CD4-positive, alpha-beta memory T cell (primary cell): ENCODE data around the gene NFAT5. TPM values are rescaled to one million over a fixed set of nuclear protein-coding genes. Genes with fewer than 3 reads are reported as not detected.

Experiments used
- CTCF ChIA-PET: fragments of 350-600 bp; sonication (Branson Sonifier 250); formaldehyde crosslinking; loops from one replicate; lab custom pipeline; 2021; ENCODE audit warnings: inconsistent platforms; ENCODE audit not compliant: partially characterized antibody; lab: Charles Lee
- POLR2A ChIA-PET: fragments of 350-600 bp; sonication (Branson Sonifier 250); formaldehyde crosslinking; loops from one replicate; lab custom pipeline; 2021; ENCODE audit not compliant: partially characterized antibody; lab: Charles Lee
- DNase-seq, 5 donors: peaks; one replicate each; pipeline versions ENCODE4 v3.0.0 to v3.0.0-alpha.2; 2020 to 2022; ENCODE audit warnings: mixed read lengths in 1 of 5
- H3K27ac ChIP-seq: one replicate; pipeline ENCODE4 v1.7.0; 2013; ENCODE audit warnings: low read depth, low read length
- H3K27me3 ChIP-seq: 2 replicates; pipeline ENCODE4 v1.7.0; 2013; ENCODE audit warnings: mild to moderate bottlenecking, low read length, moderate library complexity; ENCODE audit not compliant: insufficient read depth
- H3K36me3 ChIP-seq: 2 replicates; pipeline ENCODE4 v1.7.0; 2013; ENCODE audit warnings: mild to moderate bottlenecking, low read length, moderate library complexity; ENCODE audit not compliant: insufficient read depth
- H3K4me1 ChIP-seq: 2 replicates; pipeline ENCODE4 v1.7.0; 2013; ENCODE audit warnings: mild to moderate bottlenecking, low read length, moderate library complexity; ENCODE audit not compliant: insufficient read depth
- H3K4me3 ChIP-seq, 2 donors: one replicate each; pipeline ENCODE4 v1.7.0; 2013; ENCODE audit warnings: low read length in 2 of 2, mild to moderate bottlenecking in 1 of 2
- H3K9me3 ChIP-seq, 2 donors: one replicate each; pipeline ENCODE4 v1.7.0; 2013; ENCODE audit warnings: low read length in 2 of 2, control low read depth in 1 of 2; ENCODE audit not compliant: control insufficient read depth in 1 of 2
- H3K27ac Mint-ChIP-seq, 7 donors: one replicate each; pipeline ENCODE4 v1.8.0; 2020 to 2021; ENCODE audit warnings: mixed read lengths in 7 of 7, mild to moderate bottlenecking in 6 of 7, inconsistent platforms in 3 of 7, moderate library complexity in 3 of 7
- H3K27me3 Mint-ChIP-seq, 2 donors: one replicate each; pipeline ENCODE4 v1.8.0; 2020 to 2021; ENCODE audit warnings: mixed read lengths in 2 of 2
- H3K36me3 Mint-ChIP-seq, 2 donors: one replicate each; pipeline ENCODE4 v1.8.0; 2020 to 2021; ENCODE audit warnings: mixed read lengths in 2 of 2, inconsistent platforms in 1 of 2, mild to moderate bottlenecking in 1 of 2
- H3K4me1 Mint-ChIP-seq, 4 donors: one replicate each; pipeline ENCODE4 v1.8.0; 2020 to 2021; ENCODE audit warnings: mixed read lengths in 4 of 4, mild to moderate bottlenecking in 1 of 4
- H3K4me3 Mint-ChIP-seq, 8 donors: one replicate each; pipeline ENCODE4 v1.8.0; 2020 to 2021; ENCODE audit warnings: mixed read lengths in 8 of 8, mild to moderate bottlenecking in 7 of 8, moderate library complexity in 6 of 8, inconsistent platforms in 3 of 8
- H3K9me3 Mint-ChIP-seq, 8 donors: one replicate each; pipeline ENCODE4 v1.8.0; 2020 to 2021; ENCODE audit warnings: mixed read lengths in 8 of 8, mild to moderate bottlenecking in 5 of 8, inconsistent platforms in 3 of 8, moderate library complexity in 1 of 8
- intact Hi-C: fragments of 100-400 bp; cut with micrococcal nuclease; formaldehyde crosslinking; loops from one replicate; pipeline ENCODE4 v1.15.1; 2023
- polyA plus RNA-seq, 2 donors: library from polyadenylated mRNA; unstranded; fragments of 300-500 nt; fragmentation: Illumina TruSeq; gene quantifications; one replicate each; pipeline ENCODE4 v1.2.3, GENCODE V29; 2021
- total RNA-seq, 2 experiments: library from RNA; stranded (reverse); gene quantifications; one replicate each; pipeline ENCODE4 v1.2.3, GENCODE V29; 2021

The NFAT5 gene
- total and polyA plus RNA-seq, 4 experiments from 2014 or later: 1.8 to 35.6 (median 18.7) TPM

DNA sequence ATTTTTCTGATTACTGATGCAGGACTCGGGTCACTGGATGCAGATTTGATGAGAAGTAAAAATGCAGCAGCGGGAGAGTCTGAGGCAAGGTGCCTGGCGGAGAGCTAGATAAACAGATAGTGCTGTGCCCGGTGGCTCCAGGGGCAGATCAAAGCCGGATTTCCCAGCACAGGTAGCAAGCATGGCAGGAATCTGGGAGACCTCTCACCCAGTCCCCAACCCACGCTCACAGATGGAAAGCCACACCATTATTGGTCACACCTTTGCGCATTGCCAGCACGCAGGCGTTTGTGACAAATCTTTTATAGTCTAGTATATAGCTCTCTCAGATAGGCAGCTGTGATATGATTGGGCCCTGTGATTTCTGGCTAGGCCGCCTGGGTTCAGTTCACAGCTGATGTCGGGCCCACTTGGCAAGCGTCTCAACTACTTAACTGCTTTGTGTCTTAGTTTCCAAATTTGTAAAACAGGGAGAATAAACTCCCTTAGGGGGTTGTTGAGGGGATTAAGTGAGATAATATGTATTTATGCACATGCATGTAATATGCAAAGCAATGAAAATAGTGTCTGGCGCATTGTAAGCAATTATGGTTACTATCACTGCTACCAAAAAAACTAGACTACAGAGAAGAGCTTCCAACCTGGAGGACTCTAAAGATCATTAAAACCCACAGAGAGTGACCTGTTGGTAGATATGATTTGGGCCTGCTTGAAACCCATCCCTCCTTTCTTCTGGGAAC is 42.0 kb upstream of the NFAT5 start:
- DNase-seq: no peak
- H3K4me1 Mint-ChIP-seq: peaks cover 0 to 4% (median under 1%) of the 10 kb centered on the region in 4 donors
- H3K36me3 Mint-ChIP-seq: no peaks in the 10 kb centered on the region
- Histone ChIP-seq H3K27me3 (no peaks in the 10 kb centered on the region), H3K9me3 (no peaks in the 10 kb centered on the region), H3K36me3 (no peaks in the 10 kb centered on the region), H3K4me3 (no peak overlapping the region), H3K27ac (no peak overlapping the region), H3K4me1 (no peaks in the 10 kb centered on the region)
- H3K27ac Mint-ChIP-seq: peak overlapping the region in 2 of 7 donors; percentile 4 to 12
- H3K9me3 Mint-ChIP-seq: no peaks in the 10 kb centered on the region
- ChIA-PET CTCF (interaction anchor here (1.4 kb wide), 1 partner anchor 15 kb away, joined by 3 read pairs; no protein-coding TSS in a partner anchor), POLR2A (no interaction called here)
- intact Hi-C loops: no loop called here
- no peak overlapping the region for H3K4me3 Mint-ChIP-seq
- no peaks in the 10 kb centered on the region for H3K27me3 Mint-ChIP-seq

DNA sequence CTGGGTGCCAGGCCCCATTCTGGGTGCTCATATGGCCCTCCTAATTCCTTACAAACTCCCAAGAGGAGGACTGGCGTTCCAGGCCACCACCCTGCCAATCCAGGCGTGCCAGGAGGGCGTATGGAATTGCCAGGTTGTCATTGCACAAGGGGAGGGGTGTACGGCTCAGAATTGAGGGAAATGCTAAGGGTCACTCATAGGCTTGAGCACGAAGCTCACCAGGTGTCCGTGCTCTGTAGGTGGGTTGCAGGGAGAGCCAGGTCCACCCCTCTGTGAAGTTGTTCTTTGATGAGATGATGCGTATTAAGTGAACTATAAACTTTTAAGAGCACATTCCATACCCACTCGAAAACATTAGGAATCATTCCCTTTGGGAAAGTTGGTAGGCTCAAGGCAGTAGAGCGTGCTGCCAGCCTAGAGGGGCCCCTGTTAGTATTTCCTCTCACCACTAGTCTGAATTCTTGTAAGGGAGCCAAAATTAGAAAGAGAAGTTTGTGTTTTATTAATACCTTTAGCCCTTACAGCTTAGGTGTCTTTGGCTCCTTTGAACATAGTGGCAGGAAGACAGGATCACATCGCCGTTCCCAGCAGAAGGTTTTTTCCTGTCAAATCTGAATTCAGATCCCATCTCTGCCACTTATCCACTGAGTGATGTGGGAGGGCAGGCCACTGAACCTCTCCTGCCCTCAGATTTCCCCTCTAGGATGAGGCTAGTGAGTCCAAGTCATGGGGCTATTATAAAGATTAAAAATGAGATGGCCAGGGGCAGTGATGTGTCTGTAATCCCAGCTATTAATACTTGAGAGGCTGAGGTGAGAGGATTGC is 38.7 kb upstream of the NFAT5 start:
- intact Hi-C loops: no loop called here
- H3K4me1 ChIP-seq: peaks cover 10% of the 10 kb centered on the region
- H3K4me3 ChIP-seq: no peak overlapping the region
- H3K27ac ChIP-seq: no peak overlapping the region
- no peaks in the 10 kb centered on the region for H3K27me3 ChIP-seq
- peaks cover 0 to 2% of the 10 kb centered on the region in 2 donors for H3K36me3 Mint-ChIP-seq
- H3K9me3 ChIP-seq: no peaks in the 10 kb centered on the region
- peak overlapping the region in 1 of 7 donors; percentile 55 for H3K27ac Mint-ChIP-seq
- no peak overlapping the region for H3K4me3 Mint-ChIP-seq
- H3K36me3 ChIP-seq: no peaks in the 10 kb centered on the region
- CTCF ChIA-PET: no interaction called here
- H3K4me1 Mint-ChIP-seq: peaks cover 6 to 26% (median 14%) of the 10 kb centered on the region in 4 donors
- POLR2A ChIA-PET: no interaction called here
- no peaks in the 10 kb centered on the region for H3K9me3 Mint-ChIP-seq
- DNase-seq: no peak
- H3K27me3 Mint-ChIP-seq: peaks cover 0 to 3% of the 10 kb centered on the region in 2 donors

DNA sequence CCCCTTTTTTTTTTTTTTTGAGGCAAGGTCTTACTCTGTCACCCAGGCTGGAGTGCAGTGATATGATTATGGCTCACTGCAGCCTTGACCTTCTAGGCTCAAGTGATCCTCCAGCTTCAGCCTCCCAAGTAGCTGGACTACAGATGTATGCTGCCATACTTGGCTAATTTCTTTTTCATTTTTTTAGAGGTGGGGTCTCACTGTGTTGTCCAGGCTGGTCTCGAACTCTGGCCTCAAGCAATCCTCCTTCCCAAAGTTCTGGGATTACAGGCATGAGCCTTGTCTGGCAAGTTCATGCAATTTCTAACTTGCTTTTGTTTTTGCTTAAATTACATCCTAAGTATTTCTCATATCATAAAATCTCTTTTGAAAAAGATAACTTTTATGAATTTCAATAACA is 33.8 kb upstream of the NFAT5 start:
- ChIA-PET CTCF (interaction anchor here (0.5 to 1.7 kb wide), 2 partner anchors 13 to 80 kb away, joined by 3 to 4 read pairs; no protein-coding TSS in a partner anchor), POLR2A (no interaction called here)
- Mint-ChIP-seq H3K4me1 (peaks cover 6 to 26% (median 14%) of the 10 kb centered on the region in 4 donors), H3K27me3 (peaks cover 0 to 3% of the 10 kb centered on the region in 2 donors), H3K27ac (peak overlapping the region in 1 of 7 donors; percentile 31), H3K9me3 (no peaks in the 10 kb centered on the region), H3K36me3 (peaks cover 0 to 2% of the 10 kb centered on the region in 2 donors), H3K4me3 (no peak overlapping the region)
- no peaks in the 10 kb centered on the region for H3K36me3 ChIP-seq
- no peak overlapping the region for H3K27ac ChIP-seq
- peaks cover 10% of the 10 kb centered on the region for H3K4me1 ChIP-seq
- H3K4me3 ChIP-seq: no peak overlapping the region
- intact Hi-C loops: no loop called here
- no peaks in the 10 kb centered on the region for H3K9me3 ChIP-seq
- no peak for DNase-seq
- no peaks in the 10 kb centered on the region for H3K27me3 ChIP-seq

DNA sequence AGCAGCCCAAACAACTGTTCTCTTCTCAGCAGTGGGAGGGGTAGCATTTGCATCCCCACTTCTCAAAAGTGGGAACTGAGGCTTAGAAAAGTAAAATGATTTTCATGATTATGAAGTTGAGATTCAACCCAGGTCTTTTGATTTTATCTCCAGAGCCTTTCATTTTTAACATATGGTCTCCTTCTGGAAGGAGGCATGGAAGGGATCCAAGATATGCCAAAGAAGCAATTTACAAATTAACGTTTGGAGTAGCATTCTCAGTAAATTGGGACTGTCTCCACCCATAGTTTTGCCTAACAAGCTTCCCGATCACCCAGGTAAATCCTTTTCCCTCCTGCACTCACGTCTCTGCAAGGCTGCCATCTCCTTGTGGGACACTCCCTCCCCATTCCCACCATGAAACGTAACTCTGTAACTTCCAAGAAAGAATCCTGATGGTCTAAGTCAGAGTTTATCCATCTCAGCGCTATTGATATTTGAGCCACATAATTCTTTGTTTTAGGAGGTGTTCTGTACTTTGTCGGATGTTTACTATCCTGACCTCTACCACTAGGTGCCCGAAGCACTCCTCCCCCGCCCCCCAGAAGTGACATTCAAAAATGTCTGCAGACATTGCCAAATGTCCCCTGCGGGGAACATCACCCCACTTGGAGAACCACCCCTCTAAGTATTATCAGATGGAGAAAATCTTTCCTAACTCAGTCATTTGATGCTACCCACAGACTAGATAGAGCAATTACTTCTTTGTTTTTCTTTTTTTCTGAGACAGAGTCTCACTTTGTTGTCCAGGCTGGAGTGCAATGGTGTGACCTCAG is 32.9 kb upstream of the NFAT5 start:
- Histone ChIP-seq H3K4me3 (no peak overlapping the region), H3K27ac (no peak overlapping the region), H3K9me3 (no peaks in the 10 kb centered on the region), H3K27me3 (no peaks in the 10 kb centered on the region), H3K4me1 (peaks cover 10% of the 10 kb centered on the region), H3K36me3 (no peaks in the 10 kb centered on the region)
- Mint-ChIP-seq H3K27ac (peak overlapping the region in 1 of 7 donors; percentile 16), H3K9me3 (no peaks in the 10 kb centered on the region), H3K4me3 (no peak overlapping the region), H3K27me3 (peaks cover 0 to 3% of the 10 kb centered on the region in 2 donors), H3K4me1 (peaks cover 6 to 26% (median 14%) of the 10 kb centered on the region in 4 donors), H3K36me3 (peaks cover 0 to 2% of the 10 kb centered on the region in 2 donors)
- DNase-seq: no peak
- intact Hi-C loops: no loop called here
- ChIA-PET POLR2A (no interaction called here), CTCF (interaction anchor here (1.7 kb wide), 1 partner anchor 12 kb away, joined by 4 read pairs; no protein-coding TSS in a partner anchor)

DNA sequence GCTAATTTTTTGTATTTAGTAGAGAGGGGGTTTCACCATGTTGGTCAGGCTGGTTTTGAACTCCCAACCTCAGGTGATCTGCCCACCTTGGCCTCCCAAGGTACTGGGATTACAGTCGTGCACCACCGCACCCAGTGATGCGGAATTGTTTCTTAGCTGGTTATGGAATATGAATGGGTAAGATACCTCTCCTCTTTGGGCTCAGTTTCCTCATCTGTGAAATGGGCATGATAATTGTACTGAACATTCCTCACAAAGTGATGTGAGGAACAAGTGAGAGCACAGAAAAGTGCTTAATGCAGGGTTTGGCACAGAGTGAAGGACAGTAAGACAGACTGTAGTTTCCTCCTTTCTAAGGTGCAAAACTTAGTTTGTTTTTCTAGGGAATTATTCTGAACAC is 31.0 kb upstream of the NFAT5 start:
- H3K9me3 Mint-ChIP-seq: no peaks in the 10 kb centered on the region
- H3K27me3 Mint-ChIP-seq: peaks cover 0 to 3% of the 10 kb centered on the region in 2 donors
- H3K9me3 ChIP-seq: no peaks in the 10 kb centered on the region

DNA sequence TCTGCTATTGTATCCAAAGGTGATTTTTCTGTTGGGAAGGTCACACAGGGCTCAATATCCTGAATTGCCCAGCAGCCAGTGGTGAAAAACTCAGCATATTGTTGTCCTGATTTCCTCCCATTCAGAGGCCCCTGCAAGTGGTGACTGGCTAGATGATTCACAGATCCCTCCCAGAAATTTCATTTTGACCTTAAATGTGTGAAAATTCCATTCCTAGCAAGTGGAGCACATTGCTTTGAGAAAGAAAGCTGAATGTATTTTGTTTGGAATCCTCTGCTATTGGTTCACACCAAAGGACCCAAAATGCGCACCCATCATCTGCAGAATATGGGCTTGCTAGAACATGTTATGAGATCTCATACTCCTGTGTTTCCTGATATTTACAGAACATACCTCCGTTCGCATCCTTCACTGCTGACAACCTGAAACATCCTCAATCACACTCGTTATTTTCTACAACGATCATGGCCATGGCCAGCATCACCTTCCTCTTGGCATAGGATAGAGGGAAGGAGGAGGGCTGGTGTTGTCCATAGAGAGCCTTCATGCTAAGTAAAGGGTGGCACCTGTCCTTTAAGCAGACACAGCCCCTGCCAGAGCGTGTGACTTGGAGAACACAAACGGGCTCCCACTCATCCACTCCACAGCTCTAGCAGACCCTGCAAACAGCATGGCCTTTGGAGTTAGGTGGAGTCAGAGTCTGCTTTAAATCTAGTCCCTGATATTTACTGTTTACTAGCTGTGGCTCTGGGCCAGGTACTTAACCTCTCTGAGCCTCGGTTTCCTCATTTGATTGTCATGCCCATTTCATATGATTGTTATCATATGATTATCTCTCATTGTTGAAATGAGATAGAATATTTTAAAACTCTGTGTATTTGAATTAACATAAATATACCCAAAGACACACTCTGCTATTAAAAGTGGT is 30.4 kb upstream of the NFAT5 start:
- CTCF ChIA-PET: no interaction called here
- Mint-ChIP-seq H3K27me3 (peaks cover 0 to 3% of the 10 kb centered on the region in 2 donors), H3K9me3 (no peaks in the 10 kb centered on the region), H3K27ac (no peak overlapping the region), H3K4me3 (no peak overlapping the region), H3K36me3 (peaks cover 0 to 2% of the 10 kb centered on the region in 2 donors), H3K4me1 (peaks cover 4 to 11% (median 7%) of the 10 kb centered on the region in 4 donors)
- peaks cover 8% of the 10 kb centered on the region for H3K4me1 ChIP-seq
- no peaks in the 10 kb centered on the region for H3K9me3 ChIP-seq
- no peak for DNase-seq
- no peak overlapping the region for H3K27ac ChIP-seq
- no peaks in the 10 kb centered on the region for H3K27me3 ChIP-seq
- intact Hi-C loops: no loop called here
- POLR2A ChIA-PET: no interaction called here
- no peak overlapping the region for H3K4me3 ChIP-seq
- H3K36me3 ChIP-seq: no peaks in the 10 kb centered on the region

More for the DNA sequence above, 31.0 kb upstream of the NFAT5 start:
- no peak overlapping the region for H3K27ac Mint-ChIP-seq
- Histone ChIP-seq H3K27ac (no peak overlapping the region), H3K36me3 (no peaks in the 10 kb centered on the region), H3K27me3 (no peaks in the 10 kb centered on the region), H3K4me3 (no peak overlapping the region), H3K4me1 (peaks cover 10% of the 10 kb centered on the region)
- ChIA-PET POLR2A (no interaction called here), CTCF (no interaction called here)
- H3K36me3 Mint-ChIP-seq: peaks cover 0 to 2% of the 10 kb centered on the region in 2 donors
- no peak for DNase-seq
- H3K4me1 Mint-ChIP-seq: peaks cover 4 to 15% (median 11%) of the 10 kb centered on the region in 4 donors
- no peak overlapping the region for H3K4me3 Mint-ChIP-seq
- intact Hi-C loops: no loop called here
